Subcutaneous abdominal adipose tissue (tissue), 5 donors: Measurements from ENCODE around the gene HORMAD1.
"Not testable (repeated sequence)": the region's sequence is repeated elsewhere in the genome, so short reads cannot be mapped to it uniquely, and the experiment has no call there.

Experiments
- H3K27ac ChIP-seq: one replicate; pipeline ENCODE4 v1.7.0; 2013; ENCODE audit warnings: low read depth, mild to moderate bottlenecking, inconsistent platforms, low read length, moderate library complexity
- H3K27me3 ChIP-seq, 5 donors: one replicate each; pipeline ENCODE4 v1.7.0; 2013; ENCODE audit warnings: low read length in 5 of 5, inconsistent platforms in 1 of 5; ENCODE audit not compliant: control insufficient read depth in 5 of 5, insufficient read depth in 4 of 5
- H3K36me3 ChIP-seq, 5 donors: one replicate each; pipeline ENCODE4 v1.7.0; 2013; ENCODE audit warnings: low read length in 5 of 5; ENCODE audit not compliant: control insufficient read depth in 5 of 5, insufficient read depth in 5 of 5
- H3K4me1 ChIP-seq, 5 donors: one replicate each; pipeline ENCODE4 v1.7.0; 2013; ENCODE audit warnings: low read length in 5 of 5, mild to moderate bottlenecking in 3 of 5, moderate library complexity in 1 of 5; ENCODE audit not compliant: control insufficient read depth in 5 of 5, insufficient read depth in 5 of 5
- H3K4me3 ChIP-seq, 5 donors: one replicate each; pipeline ENCODE4 v1.7.0; 2013; ENCODE audit warnings: low read length in 5 of 5, low read depth in 1 of 5
- H3K9ac ChIP-seq, 5 donors: one replicate each; pipeline ENCODE4 v1.7.0; 2013; ENCODE audit warnings: low read length in 5 of 5, mild to moderate bottlenecking in 4 of 5, moderate library complexity in 3 of 5
- H3K9me3 ChIP-seq, 5 donors: one replicate each; pipeline ENCODE4 v1.7.0; 2013; ENCODE audit warnings: low read length in 5 of 5; ENCODE audit not compliant: control insufficient read depth in 5 of 5
- donor health status: healthy.
- donor health status: healthy.
- donor health status: healthy.
- donor health status: healthy.
- donor health status: healthy.

HORMAD1 gene

GRCh38 chr1:150720703-150721102, at the start of gene HORMAD1:
HORMAD1 (minus strand) TSS chr1:150720895; CDS start chr1:150719505, 1,390 bp downstream.
- Histone ChIP-seq H3K9ac (no peak within 1 kb of the TSS), H3K36me3 (no peaks in the 10 kb centered on the region), H3K9me3 (no peaks in the 10 kb centered on the region), H3K4me1 (no peaks in the 10 kb centered on the region), H3K4me3 (no peak within 1 kb of the TSS), H3K27me3 (no peaks in the 10 kb centered on the region), H3K27ac (no peak within 1 kb of the TSS)

- not testable (repeated sequence) for H3K36me3 ChIP-seq, H3K4me3 ChIP-seq
These were observed 47.0 kb upstream of the HORMAD1 start for GRCh38 chr1:150767704-150768103.

GRCh38 chr1:150765977-150766301, 45.2 kb upstream of the HORMAD1 start:
- H3K9ac ChIP-seq = peak overlapping the region in 3 of 5 donors; percentile 79 to 84 (median 80)
- not testable (repeated sequence) for H3K9me3 ChIP-seq, H3K27me3 ChIP-seq, H3K36me3 ChIP-seq
- peak overlapping the region in 4 of 5 donors; percentile 54 to 77 (median 66) for H3K4me3 ChIP-seq
- H3K4me1 ChIP-seq = peaks cover 0 to 16% (median 7%) of the 10 kb centered on the region in 5 donors
- peak overlapping the region; percentile 68 for H3K27ac ChIP-seq

More at GRCh38 chr1:150767704-150768103, 47.0 kb upstream of the HORMAD1 start:
- H3K9me3 ChIP-seq, H3K9ac ChIP-seq, H3K27me3 ChIP-seq, H3K27ac ChIP-seq: not testable (repeated sequence)
- peaks cover 0 to 15% (median 7%) of the 10 kb centered on the region in 5 donors for H3K4me1 ChIP-seq

GRCh38 chr1:150765296-150765976, 44.7 kb upstream of the HORMAD1 start, which contains the start of gene CTSS:
CTSS (minus strand) TSS chr1:150765778; CDS start chr1:150764763, 1,015 bp downstream.
- no peaks in the 10 kb centered on the region for H3K27me3 ChIP-seq
- peak within 1 kb of the TSS; percentile 52 to 77 (median 64) for H3K4me3 ChIP-seq
- peak within 1 kb of the TSS; percentile 62 to 92 (median 80) for H3K9ac ChIP-seq
- peak within 1 kb of the TSS; percentile 68 for H3K27ac ChIP-seq
- H3K9me3 ChIP-seq = no peaks in the 10 kb centered on the region
- H3K36me3 ChIP-seq = no peaks in the 10 kb centered on the region
- peaks cover 0 to 16% (median 7%) of the 10 kb centered on the region in 5 donors for H3K4me1 ChIP-seq

GRCh38 chr1:150764617-150765101, 44.0 kb upstream of the HORMAD1 start:
- peak overlapping the region in 2 of 5 donors; percentile 62 to 80 for H3K9ac ChIP-seq
- peaks cover 0 to 16% (median 7%) of the 10 kb centered on the region in 5 donors for H3K4me1 ChIP-seq
- H3K9me3 ChIP-seq = no peaks in the 10 kb centered on the region
- H3K4me3 ChIP-seq = peak overlapping the region; percentile 52 to 77 (median 64)
- no peaks in the 10 kb centered on the region for H3K36me3 ChIP-seq
- H3K27ac ChIP-seq = peak overlapping the region; percentile 68
- no peaks in the 10 kb centered on the region for H3K27me3 ChIP-seq

GRCh38 chr1:150763018-150763417, 42.3 kb upstream of the HORMAD1 start:
- Histone ChIP-seq H3K4me1 (peaks cover 0 to 16% (median 7%) of the 10 kb centered on the region in 5 donors), H3K9me3 (no peaks in the 10 kb centered on the region), H3K36me3 (no peaks in the 10 kb centered on the region), H3K4me3 (no peak overlapping the region), H3K27me3 (no peaks in the 10 kb centered on the region), H3K27ac (no peak overlapping the region), H3K9ac (no peak overlapping the region)

- H3K9ac ChIP-seq = no peak overlapping the region
- no peak overlapping the region for H3K4me3 ChIP-seq
- no peak overlapping the region for H3K27ac ChIP-seq
- no peaks in the 10 kb centered on the region for H3K27me3 ChIP-seq
- H3K36me3 ChIP-seq = peaks cover 0 to 3% (median 0%) of the 10 kb centered on the region in 5 donors
- peaks cover 0 to 16% (median 7%) of the 10 kb centered on the region in 5 donors for H3K4me1 ChIP-seq
- H3K9me3 ChIP-seq = no peaks in the 10 kb centered on the region
These were observed 41.9 kb upstream of the HORMAD1 start for GRCh38 chr1:150762552-150762951.

- Histone ChIP-seq H3K27ac (no peak overlapping the region), H3K27me3 (no peaks in the 10 kb centered on the region), H3K36me3 (peaks cover 0 to 6% (median 2%) of the 10 kb centered on the region in 5 donors), H3K9me3 (no peaks in the 10 kb centered on the region), H3K4me3 (no peak overlapping the region), H3K4me1 (peaks cover 0 to 16% (median 7%) of the 10 kb centered on the region in 5 donors), H3K9ac (no peak overlapping the region)
These were observed 41.1 kb upstream of the HORMAD1 start for GRCh38 chr1:150761801-150762200.

GRCh38 chr1:150760013-150760412, 39.3 kb upstream of the HORMAD1 start:
- H3K27me3 ChIP-seq = no peaks in the 10 kb centered on the region
- no peaks in the 10 kb centered on the region for H3K9me3 ChIP-seq
- peaks cover 1 to 15% (median 3%) of the 10 kb centered on the region in 5 donors for H3K36me3 ChIP-seq
- no peak overlapping the region for H3K27ac ChIP-seq
- peaks cover 0 to 9% (median 4%) of the 10 kb centered on the region in 5 donors for H3K4me1 ChIP-seq
- H3K9ac ChIP-seq = no peak overlapping the region
- no peak overlapping the region for H3K4me3 ChIP-seq

GRCh38 chr1:150753416-150753815, 32.7 kb upstream of the HORMAD1 start:
- Histone ChIP-seq H3K4me3 (no peak overlapping the region), H3K9ac (no peak overlapping the region), H3K36me3 (peaks cover 5 to 60% (median 9%) of the 10 kb centered on the region in 5 donors), H3K4me1 (no peaks in the 10 kb centered on the region), H3K27me3 (no peaks in the 10 kb centered on the region), H3K27ac (no peak overlapping the region), H3K9me3 (no peaks in the 10 kb centered on the region)
